NB4 (cell line): ENCODE measurements around the gene S100A3.

ENCODE experiments used
- CTCF ChIP-seq: IDR thresholded peaks from one replicate; pipeline ENCODE4 v1.5.1; 2012; ENCODE audit warnings: low read depth, low read length
- POLR2A ChIP-seq: IDR thresholded peaks from 2 replicates; pipeline ENCODE4 v1.6.1; 2011; ENCODE audit warnings: mild to moderate bottlenecking; ENCODE audit not compliant: insufficient read length; ENCODE audit errors: extremely low read depth
- TF ChIP-seq, protein P1 (sequence below): IDR thresholded peaks from 2 replicates; pipeline ENCODE4 v1.6.1; 2011; ENCODE audit warnings: low read depth, low read length

- TF ChIP-seq, protein P1, sequence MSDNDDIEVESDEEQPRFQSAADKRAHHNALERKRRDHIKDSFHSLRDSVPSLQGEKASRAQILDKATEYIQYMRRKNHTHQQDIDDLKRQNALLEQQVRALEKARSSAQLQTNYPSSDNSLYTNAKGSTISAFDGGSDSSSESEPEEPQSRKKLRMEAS: no peak
- TF ChIP-seq POLR2A: no peak
- no peak for TF ChIP-seq CTCF
These were observed 11.9 kb upstream of the S100A3 start for GRCh38 chr1:153560771-153561465.
